Ovary (tissue), 9 donors: ENCODE measurements around the gene ZNF213. TPM values are rescaled to one million over a fixed set of nuclear protein-coding genes. Genes with fewer than 3 reads are reported as not detected.

Experiments used
- DNase-seq, 5 donors: peaks; one replicate each; pipeline ENCODE4 v3.0.0-alpha.2; 2019 to 2020
- H3K27ac ChIP-seq, 2 donors: fragments of 200-600 bp; one replicate each; pipeline versions ENCODE4 v1.5.1 to v1.8.0; 2019 to 2022
- H3K27me3 ChIP-seq: fragments of 200-600 bp; one replicate; pipeline ENCODE4 v1.8.0; 2022
- H3K36me3 ChIP-seq: fragments of 200-600 bp; sonication (generic); one replicate; pipeline ENCODE4 v1.5.1; 2019
- H3K4me1 ChIP-seq: one replicate; pipeline ENCODE4 v1.8.1; 2013; ENCODE audit warnings: mild to moderate bottlenecking, moderate library complexity; ENCODE audit not compliant: insufficient read depth
- H3K4me3 ChIP-seq: fragments of 200-600 bp; sonication (generic); one replicate; pipeline ENCODE4 v1.5.1; 2017
- H3K9me3 ChIP-seq, 2 donors: fragments of 200-600 bp in 1 of 2; sonication (generic) in 1 of 2; one replicate each; pipeline versions ENCODE4 v1.5.1 to v1.8.1; 2013 to 2019; ENCODE audit warnings: mild to moderate bottlenecking in 1 of 2, moderate library complexity in 1 of 2
- EP300 ChIP-seq: sonication (generic); formaldehyde crosslinking; IDR thresholded peaks from one replicate; pipeline ENCODE4 v1.6.1; 2017; ENCODE audit warnings: antibody characterized with exemption
- POLR2A ChIP-seq: fragments of 450-650 bp; IDR thresholded peaks from one replicate; pipeline ENCODE4 v1.6.1; 2017; ENCODE audit warnings: antibody characterized with exemption, mild to moderate bottlenecking, moderate library complexity
- WGBS, 3 donors: extraction: QIAGEN DNeasy Blood & Tissue Kit in 1 of 3; methylation state at CpG; one replicate each; pipeline versions ENCODE4 v1.1.5 to v1.1.7; 2013 to 2017; 5-methylcytosine and 5-hydroxymethylcytosine counted together
- intact Hi-C, 4 donors: fragments of 100-400 bp; cut with DNase I; formaldehyde crosslinking; loops; one replicate each; pipeline versions ENCODE4 v1.11.0 to v1.15.1; 2022 to 2023
- polyA plus RNA-seq, 2 donors: library from polyadenylated mRNA; stranded (reverse); fragments of 200-250 nt in 1 of 2; fragments of 350-450 nt in 1 of 2; fragmentation: Illumina TruSeq in 1 of 2; extraction: RNeasy Lipid Tissue Mini Kit (QIAGEN cat#74804) in 1 of 2; gene quantifications; one replicate each; pipeline ENCODE4 v1.2.3, GENCODE V29; 2013 to 2014
- total RNA-seq, 7 donors: library from RNA; depleted of rRNA in 2 of 7; stranded (reverse); fragments of >200 nt in 2 of 7; fragmentation: NEBNext Ultra II Directional in 3 of 7; extraction: Animal tissue kit (Norgen Biotek cat#: 25700) in 3 of 7; gene quantifications; one replicate each; pipeline versions ENCODE4 v1.1.0 to v1.2.4, GENCODE V29; 2016 to 2023
- TF ChIP-seq, protein P1 (sequence below), 3 donors: fragments of 450-650 bp in 2 of 3; fragments of 200-600 bp in 1 of 3; IDR thresholded peaks; one replicate each; pipeline versions ENCODE4 v1.5.1 to v1.8.0; 2016 to 2022; ENCODE audit warnings: antibody characterized with exemption in 3 of 3, mild to moderate bottlenecking in 1 of 3
- donor health status: DM: no; HTN: no; CAD: no; lungs with moderate emphysema.
- donor health status: DM: no; HTN: no; CAD: no.
- donor health status: Bipolar disorder and iron deficiency.
- donor health status: DM: yes; HTN: yes; CAD: no.
- donor health status: DM: no; HTN: no; CAD: no.
- donor health status: DM: yes; HTN: yes; CAD: no.

The ZNF213 gene
- total and polyA plus RNA-seq, 9 donors: 0.95 to 18.9 (median 11.4) TPM

DNA sequence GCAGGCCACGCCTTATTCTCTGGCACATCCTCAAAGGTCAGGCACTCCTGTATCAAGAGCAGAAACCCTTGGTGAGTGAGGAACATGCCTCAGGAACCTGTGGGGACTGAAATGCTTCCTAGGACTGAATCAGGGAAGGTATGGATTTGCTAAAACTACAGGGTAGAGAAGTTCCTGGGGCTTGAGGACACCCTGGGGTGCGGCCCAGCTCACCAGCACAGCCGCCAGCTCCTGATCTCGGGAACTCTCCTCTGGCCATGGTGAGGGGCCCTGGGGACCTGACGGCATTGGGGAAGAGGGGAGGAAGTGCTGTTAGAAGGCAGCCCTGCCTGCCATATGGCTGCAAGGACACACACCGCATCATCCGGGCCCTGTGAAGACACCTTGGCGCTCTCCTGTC lies 43.3 kb upstream of the ZNF213 start:
- WGBS, 3 donors: 90 to 92% (median 90%) methylated on average over 8 of the region's 8 CpGs
- H3K36me3 ChIP-seq: no peaks in the 10 kb centered on the region
- no peak for DNase-seq
- TF ChIP-seq POLR2A (no peak), EP300 (no peak)
- TF ChIP-seq, protein P1, sequence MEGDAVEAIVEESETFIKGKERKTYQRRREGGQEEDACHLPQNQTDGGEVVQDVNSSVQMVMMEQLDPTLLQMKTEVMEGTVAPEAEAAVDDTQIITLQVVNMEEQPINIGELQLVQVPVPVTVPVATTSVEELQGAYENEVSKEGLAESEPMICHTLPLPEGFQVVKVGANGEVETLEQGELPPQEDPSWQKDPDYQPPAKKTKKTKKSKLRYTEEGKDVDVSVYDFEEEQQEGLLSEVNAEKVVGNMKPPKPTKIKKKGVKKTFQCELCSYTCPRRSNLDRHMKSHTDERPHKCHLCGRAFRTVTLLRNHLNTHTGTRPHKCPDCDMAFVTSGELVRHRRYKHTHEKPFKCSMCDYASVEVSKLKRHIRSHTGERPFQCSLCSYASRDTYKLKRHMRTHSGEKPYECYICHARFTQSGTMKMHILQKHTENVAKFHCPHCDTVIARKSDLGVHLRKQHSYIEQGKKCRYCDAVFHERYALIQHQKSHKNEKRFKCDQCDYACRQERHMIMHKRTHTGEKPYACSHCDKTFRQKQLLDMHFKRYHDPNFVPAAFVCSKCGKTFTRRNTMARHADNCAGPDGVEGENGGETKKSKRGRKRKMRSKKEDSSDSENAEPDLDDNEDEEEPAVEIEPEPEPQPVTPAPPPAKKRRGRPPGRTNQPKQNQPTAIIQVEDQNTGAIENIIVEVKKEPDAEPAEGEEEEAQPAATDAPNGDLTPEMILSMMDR (IDR thresholded peaks at IDR 0.05): no peak
- no peaks in the 10 kb centered on the region for H3K4me1 ChIP-seq
- intact Hi-C loops: no loop called here
- H3K9me3 ChIP-seq: no peaks in the 10 kb centered on the region
- H3K27ac ChIP-seq: no peak overlapping the region
- H3K4me3 ChIP-seq: no peak overlapping the region
- H3K27me3 ChIP-seq: no peaks in the 10 kb centered on the region

DNA sequence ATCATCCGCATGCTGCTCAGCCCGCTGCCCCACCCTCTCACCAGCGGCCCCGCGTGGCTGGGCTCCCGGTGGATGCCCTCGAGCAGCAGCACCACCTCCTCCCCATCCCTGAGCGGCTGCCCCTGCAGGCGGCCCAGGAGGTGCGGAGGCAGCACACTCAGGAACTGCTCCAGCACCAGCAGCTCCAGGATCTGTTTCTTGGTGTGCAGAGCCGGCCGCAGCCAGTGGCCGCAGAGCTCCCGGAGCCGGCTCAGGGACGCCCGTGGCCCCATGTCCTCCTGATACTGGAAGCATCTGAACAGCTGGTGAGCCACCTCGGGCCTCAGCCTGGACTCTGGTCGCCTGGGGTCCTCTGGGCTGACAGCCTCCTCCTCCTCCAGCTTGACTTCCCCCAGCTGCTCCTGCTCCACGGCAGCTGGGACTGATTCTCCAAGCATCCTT lies 42.3 kb upstream of the ZNF213 start:
- no peaks in the 10 kb centered on the region for H3K36me3 ChIP-seq
- DNase-seq: no peak
- intact Hi-C loops: no loop called here
- no peaks in the 10 kb centered on the region for H3K27me3 ChIP-seq
- 11 to 22% (median 14%) methylated on average over 20 of the region's 20 CpGs for WGBS, 3 donors
- H3K4me3 ChIP-seq: no peak overlapping the region
- H3K27ac ChIP-seq: no peak overlapping the region
- TF ChIP-seq EP300 (no peak), POLR2A (no peak)
- TF ChIP-seq, protein P1 (IDR thresholded peaks at IDR 0.05): no peak
- no peaks in the 10 kb centered on the region for H3K4me1 ChIP-seq
- H3K9me3 ChIP-seq: no peaks in the 10 kb centered on the region

DNA sequence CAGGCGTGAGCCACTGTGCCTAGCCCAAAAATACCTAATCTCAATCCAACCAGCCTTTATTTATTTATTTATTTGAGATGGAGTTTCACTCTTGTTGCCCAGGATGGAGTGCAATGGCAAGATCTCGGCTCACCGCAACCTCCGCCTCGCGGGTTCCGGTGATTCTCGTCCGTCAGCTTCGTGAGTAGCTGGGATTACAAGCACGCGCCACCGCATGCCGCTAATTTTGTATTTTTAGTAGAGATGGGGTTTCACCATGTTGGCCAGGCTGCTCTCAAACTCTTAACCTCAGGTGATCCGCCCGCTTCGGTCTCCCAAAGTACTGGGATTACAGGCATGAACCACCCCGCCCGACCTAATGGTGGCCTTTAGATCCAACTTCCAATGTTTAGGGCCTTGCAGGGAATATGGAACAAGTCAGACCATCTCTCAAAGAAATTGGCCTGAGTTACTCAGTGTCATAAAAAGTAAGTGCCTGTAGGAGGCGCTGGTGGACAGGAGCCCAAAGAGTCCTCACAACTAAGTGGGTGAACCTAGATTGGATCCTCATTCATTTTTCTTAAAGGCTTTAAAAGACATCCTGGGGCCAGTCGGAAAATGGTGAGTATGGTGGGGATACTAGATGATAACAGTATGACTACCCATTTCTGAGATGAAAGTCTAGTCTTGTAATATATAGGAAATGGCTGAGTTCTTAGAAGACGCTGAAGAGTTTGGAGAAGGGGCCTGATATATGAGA lies 40.4 kb upstream of the ZNF213 start:
- no peak overlapping the region for H3K27ac ChIP-seq
- H3K36me3 ChIP-seq: no peaks in the 10 kb centered on the region
- WGBS, 3 donors: 90 to 93% (median 93%) methylated on average over 22 of the region's 22 CpGs
- intact Hi-C loops: no loop called here
- no peaks in the 10 kb centered on the region for H3K9me3 ChIP-seq
- no peaks in the 10 kb centered on the region for H3K4me1 ChIP-seq
- TF ChIP-seq, protein P1 (IDR thresholded peaks at IDR 0.05): no peak
- TF ChIP-seq POLR2A: no peak
- no peak for TF ChIP-seq EP300
- no peak overlapping the region for H3K4me3 ChIP-seq
- no peak for DNase-seq
- no peaks in the 10 kb centered on the region for H3K27me3 ChIP-seq

- TF ChIP-seq EP300 (no peak), POLR2A (no peak)
- TF ChIP-seq, protein P1 (IDR thresholded peaks at IDR 0.05): no peak
- no peaks in the 10 kb centered on the region for H3K9me3 ChIP-seq
- WGBS, 3 donors: 41 to 48% (median 47%) methylated on average over 4 of the region's 4 CpGs
- peaks cover 2% of the 10 kb centered on the region for H3K4me1 ChIP-seq
- H3K4me3 ChIP-seq: no peak overlapping the region
- no peaks in the 10 kb centered on the region for H3K27me3 ChIP-seq
- H3K36me3 ChIP-seq: no peaks in the 10 kb centered on the region
- intact Hi-C loops: no loop called here
- H3K27ac ChIP-seq: no peak overlapping the region
- no peak for DNase-seq
These were observed 39.0 kb upstream of the ZNF213 start for GRCh38 chr16:3095869-3096268.
